Hepatocyte (in vitro differentiated cells): ENCODE data around the gene RASL10B.

Source experiments
- EZH2 ChIP-seq: fragments of 200-600 bp; sonication (generic); IDR thresholded peaks from 2 replicates; pipeline ENCODE4 v1.6.1; 2016; ENCODE audit warnings: antibody characterized with exemption, mild to moderate bottlenecking, borderline replicate concordance
- EZH2phosphoT487 ChIP-seq: fragments of 200-600 bp; sonication (generic); IDR thresholded peaks from one replicate; pipeline ENCODE4 v1.6.1; 2018; ENCODE audit warnings: antibody characterized with exemption, mild to moderate bottlenecking, low read depth, moderate library complexity; ENCODE audit not compliant: unreplicated experiment, severe bottlenecking

- TF ChIP-seq EZH2 = no peak
- no peak for TF ChIP-seq EZH2phosphoT487
Observed at GRCh38 chr17:35695613-35696012, 35.8 kb upstream of the RASL10B start.
